Hematopoietic multipotent progenitor cell (in vitro differentiated cells): ENCODE results near the gene PAQR8. TPM values are rescaled to one million over a fixed set of nuclear protein-coding genes. Genes with fewer than 3 reads are reported as not detected.
A peak's percentile ranks its signal among the peaks of the same experiment; 100 is the strongest.
"Not testable (repeated sequence)": the region's sequence is repeated elsewhere in the genome, so short reads cannot be mapped to it uniquely, and the experiment has no call there.

Experiments
- DNase-seq, 3 donors: peaks; one replicate each; pipeline ENCODE4 v3.0.0-alpha.2; 2011 to 2015; ENCODE audit warnings: low read depth in 2 of 3, low spot score in 2 of 3
- total RNA-seq: library from RNA; depleted of rRNA; stranded (reverse); fragments of >200 nt; gene quantifications from one replicate; pipeline ENCODE4 v1.2.3, GENCODE V29; 2012

The PAQR8 gene
- total RNA-seq, 1 donor: 17.0 TPM

DNA sequence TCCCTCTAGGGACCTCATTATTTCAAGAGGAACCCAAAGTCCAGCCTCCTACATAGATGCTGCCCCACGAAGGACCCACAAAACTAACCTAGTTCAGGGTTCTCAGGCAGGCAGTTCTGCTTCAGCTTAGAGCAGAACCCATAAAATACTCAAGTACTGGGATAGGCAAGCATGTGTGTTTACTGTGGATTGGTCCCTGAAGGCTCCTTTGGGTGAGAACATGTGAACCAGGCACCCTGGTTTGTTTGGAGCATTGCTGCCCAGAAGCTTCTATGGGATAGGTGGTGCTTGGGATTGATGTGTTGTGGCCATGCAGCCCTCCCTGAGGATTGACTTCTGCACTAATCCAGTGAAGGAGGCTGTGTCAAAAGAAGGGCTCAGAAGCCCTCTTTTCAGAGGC is 43.3 kb downstream of the PAQR8 start:
- DNase-seq: no peak

DNA sequence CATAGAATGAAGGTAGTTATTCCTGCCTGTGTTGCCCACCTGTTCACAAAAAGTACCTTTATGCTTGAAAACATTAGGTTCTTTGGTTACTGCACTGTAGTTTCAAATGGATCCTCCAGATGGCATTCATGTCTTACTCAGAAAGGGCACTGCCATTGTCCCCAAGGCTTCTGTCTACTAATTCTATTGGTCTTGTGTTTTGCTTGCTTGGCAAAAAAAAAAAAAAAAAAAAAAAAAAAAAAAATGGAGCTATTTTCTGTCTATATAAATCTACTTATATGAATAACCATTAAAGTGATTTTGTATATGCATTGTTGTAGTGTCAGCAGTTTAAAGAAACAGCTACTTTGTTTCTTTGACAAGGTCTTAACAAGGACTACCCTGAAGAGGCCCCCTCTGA is 45.5 kb downstream of the PAQR8 start:
- DNase-seq: peak in 2 of 3 donors; percentile 63 to 77

DNA sequence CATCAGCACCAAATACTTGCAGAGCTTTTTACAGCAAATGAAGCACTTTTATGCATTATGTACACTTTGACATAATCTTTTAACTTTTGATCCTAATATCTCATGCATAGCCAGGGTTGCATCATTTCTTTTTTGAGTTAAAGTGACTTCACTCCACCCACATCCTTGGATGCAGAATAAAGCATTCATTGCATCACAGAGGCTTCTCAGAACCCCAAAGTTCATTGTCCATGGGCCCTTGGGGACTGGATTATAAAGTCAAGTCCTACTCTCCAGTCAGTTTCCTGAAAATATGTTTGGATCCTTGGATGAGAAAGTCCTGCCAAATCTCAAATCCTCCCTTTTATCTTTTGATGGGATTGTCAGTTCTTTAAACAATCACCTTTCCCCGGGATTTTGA is 47.5 kb downstream of the PAQR8 start:
- DNase-seq: no peak

DNA sequence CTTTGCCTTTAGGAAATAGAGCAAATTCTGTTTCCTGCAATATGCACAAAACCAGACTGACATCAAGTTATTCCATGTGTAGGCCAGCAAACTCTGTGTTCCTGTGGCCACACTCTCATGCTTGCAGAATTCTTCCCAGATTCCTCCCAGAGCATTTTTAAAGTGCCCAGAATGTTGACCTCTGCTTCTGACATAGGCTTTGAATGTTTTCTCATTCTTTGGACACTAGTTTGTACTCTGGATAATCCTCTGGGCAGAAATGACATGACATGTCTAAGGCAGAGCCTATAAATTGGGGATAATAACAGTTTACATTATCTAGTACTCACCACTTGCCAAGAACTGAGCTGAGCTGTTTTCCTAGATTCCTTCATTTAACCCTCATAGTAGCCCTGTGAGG is 49.0 kb downstream of the PAQR8 start:
- no peak for DNase-seq

DNA sequence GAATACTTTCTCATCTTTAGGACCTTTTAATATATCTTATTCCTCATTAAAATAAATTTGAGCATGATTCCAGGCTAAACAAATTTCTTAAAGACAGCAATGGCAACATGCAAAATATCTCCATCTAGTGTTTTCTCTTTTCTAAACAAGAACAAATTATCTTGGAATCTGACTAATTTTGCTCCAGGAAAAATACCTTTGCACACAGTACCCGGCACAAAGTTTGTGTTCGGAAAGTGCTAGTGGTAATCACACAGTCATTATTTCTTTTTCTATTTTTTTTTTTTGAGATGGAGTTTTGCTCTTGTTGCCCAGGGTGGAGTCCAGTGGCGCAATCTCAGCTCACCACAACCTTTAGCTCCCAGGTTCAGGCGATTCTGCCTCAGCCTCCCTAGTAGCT is 50.0 kb downstream of the PAQR8 start:
- no peak for DNase-seq

DNA sequence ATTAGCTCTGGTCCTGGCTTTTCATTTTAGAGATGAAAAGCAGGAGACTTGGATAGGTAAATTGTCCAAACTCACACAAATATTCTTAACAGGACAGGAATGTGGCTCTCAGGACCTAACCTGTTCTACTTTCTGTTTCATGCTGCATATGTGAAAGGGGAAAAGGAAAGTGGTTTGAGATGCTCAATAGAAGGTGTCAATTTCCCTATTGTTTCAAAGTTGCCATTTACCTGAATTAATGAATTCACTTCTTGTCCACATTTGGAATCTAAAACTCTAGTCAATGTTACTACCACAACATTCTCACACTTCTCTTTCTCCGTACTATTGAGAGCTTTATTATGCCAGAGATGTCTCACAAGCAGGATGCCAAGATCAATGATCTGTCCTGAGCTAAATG is 53.4 kb downstream of the PAQR8 start:
- no peak for DNase-seq

DNA sequence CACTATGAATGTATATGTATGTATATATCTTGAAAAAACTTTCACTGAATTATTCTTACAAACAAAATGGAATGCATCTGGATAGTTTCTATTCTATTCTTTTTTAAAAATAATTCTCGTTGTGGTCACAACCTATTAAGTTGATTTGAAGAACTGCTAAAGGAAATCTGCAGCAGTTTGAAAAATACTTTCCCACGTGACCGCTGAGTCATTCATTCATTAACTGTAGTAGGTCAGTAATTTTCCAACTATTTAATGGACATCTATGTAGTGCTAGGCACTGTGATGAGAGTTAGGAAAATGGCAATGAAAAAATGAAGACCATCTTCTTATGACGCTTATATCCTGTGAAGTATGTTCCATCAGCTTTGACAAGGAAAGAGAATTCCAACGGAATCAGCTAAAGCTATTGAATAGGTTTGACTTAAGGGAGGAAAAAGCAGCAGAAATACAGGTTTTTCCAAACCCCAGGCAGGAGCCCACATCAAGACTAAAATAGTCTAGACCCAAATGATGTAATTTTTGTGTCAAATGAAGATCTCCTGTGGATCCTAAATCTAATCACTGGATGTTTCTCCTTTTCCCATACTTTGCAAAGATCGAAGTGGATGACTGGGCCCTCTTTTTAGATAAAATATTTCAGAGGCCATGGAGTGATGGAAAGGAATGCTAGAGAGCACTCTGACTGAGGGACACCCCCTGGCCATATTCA is 54.1 kb downstream of the PAQR8 start:
- DNase-seq: peak in 1 of 3 donors; percentile 41

DNA sequence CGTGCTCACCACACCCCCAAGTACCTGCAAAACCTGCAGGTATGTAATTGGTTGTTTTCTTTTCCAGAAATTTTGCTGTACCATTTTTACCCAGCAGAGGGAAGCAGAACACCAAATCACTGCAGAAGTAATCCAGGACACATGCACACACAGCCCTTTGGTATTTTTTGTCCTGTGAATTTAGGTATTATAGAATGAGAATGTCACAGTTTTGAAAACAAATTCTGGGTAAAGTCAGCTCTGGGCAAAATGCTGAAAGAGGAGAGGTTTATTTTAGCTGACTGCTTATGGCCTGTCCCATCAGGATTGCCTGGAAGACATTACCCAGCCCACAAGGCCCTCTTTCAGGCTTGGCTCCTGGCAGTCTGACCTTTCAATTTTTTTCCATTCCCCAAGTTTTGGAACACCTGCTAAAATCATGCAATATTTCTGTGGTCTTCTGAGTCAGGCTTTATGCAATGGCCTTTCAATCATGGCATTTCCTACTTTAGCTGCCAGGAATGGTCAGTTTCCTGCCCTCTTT is 54.7 kb downstream of the PAQR8 start:
- DNase-seq: peak; percentile 33 to 81 (median 57)

DNA sequence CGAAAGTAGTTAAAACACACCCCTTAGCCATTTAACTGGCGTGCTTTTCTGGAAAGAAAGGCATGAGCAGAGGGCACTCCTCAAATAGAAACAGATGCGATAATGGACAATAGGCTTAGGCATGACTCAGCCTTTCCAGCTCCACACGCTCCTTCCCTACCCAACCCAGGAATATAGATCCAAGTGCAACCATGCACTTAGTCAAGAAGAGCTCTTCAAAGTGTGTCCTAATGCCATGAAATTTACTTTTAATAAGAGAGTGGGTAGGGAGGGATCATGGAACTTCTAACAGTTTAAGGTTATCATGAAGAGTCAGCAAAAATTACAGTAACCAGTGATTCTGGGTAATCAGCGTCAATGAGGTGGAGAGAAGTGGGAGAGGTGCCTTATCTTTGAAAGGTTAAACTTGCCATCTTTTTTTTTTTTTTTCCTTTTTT is 55.7 kb downstream of the PAQR8 start:
- DNase-seq: no peak

DNA sequence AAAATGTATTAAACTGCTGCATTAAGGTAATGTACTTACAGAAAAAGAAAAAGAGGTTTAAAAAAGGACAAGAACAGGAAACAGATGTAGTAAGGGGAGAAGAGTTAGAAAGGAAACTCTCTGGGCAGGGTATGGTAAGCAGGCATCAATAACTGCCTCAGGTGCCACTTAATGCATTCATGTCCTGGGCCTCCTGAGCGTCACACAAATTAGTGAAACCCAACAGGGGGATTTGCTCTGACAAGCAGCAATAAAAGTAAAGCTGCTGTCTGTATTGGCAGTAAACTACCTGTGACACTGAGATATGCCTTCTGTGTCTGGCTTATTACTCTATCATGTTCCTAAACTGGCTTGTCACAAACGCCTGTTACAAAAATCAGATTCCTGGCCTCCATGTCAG is 56.7 kb downstream of the PAQR8 start:
- DNase-seq: no peak

DNA sequence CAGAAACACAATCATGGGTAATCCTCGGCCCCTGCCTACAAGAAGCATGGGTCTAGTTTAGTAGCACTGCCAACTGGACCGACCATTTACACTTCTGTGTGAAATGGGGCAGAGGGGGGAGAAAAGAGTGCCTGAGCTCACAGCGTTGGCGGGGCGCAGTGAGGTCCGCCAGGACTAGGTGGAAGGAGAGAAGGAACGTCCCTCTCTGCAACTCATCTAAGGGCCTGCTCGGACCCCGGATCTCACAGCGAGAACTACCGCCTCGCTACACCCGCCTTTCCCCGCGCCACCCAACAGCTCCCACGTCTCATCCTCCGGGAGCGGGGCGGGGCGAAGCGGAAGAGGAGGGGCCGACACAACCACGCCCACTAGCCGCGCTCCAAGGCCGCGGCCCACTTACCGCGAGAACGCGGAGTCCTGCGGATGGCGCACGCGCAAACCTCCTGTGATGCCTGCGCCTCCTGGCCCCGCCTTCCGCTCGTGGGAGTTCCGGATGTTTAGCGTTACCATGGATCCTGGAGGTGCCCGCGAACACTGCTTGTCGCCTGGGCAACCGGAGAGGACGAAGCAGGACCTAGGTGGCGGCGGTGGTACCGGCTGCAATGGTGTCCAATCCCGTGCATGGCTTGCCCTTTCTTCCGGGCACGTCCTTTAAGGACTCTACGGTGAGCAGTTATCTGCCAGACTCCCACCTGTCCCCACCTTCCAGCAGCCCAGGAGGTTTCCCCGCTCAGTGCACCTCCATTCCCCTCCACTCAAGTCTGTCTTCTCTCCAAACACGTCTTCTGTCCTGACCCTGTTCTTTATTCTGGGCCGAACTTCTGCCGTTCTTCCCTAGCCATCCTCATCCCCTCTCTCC is 58.1 kb downstream of the PAQR8 start, which contains the start of gene EFHC1:
Gene EFHC1, plus strand, starts transcription at position 534 of the 859 bp plus-strand sequence. Its CDS starts 69 bp downstream, at position 603.
- DNase-seq: peak; percentile 95 to 98 (median 98)

DNA sequence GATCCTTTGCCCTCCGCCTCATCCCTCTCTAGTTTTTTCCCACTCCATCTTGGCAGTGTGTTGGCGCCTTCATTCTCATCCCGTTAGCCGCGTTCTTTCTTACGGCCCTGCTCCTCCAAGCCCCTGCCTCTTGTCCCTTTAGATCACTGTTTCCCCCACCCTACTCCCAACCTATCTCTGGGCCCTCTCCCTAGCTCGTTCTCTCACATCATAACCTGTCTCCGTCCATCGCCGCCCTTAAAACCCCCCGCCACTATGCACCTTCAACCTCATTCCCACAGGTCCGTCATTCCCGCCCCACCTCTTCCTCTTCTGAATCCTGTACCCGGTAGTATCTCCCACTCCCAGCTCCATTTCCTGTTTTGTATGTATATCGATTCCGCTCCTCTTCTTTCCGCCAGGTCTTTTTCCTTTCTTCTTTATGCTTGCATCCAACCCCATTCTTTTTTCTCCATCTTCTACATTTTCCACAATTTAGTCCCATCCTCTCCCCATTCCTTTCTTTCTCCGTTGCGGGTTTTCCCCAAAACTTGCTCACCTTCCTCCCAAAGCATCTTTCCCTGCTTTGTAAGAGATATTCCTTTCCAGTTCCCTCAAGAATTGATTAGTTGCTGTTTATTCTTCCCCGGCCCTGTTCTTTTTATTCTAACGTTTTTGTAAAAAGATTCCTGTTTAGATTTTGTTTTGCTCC is 58.9 kb downstream of the PAQR8 start:
- DNase-seq: no peak

DNA sequence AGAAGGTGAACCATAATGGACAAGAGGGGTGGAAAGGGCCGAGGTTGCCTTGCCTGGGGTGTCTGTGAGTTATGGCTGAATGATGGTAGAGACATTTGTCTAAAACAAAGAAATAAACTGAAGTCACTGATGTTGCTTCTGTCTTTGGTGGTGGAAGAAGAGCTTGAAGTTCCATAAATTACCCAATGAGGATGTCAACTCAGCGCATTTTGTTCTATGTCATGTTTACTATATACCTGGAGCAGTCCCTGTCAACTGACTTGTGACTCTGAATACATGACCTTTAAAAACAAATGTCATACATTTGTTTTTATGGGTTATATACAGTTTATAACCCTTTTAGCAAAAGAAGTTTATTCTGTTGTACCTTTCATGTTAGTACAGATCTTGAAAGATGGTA is 60.2 kb downstream of the PAQR8 start:
- DNase-seq: no peak

DNA sequence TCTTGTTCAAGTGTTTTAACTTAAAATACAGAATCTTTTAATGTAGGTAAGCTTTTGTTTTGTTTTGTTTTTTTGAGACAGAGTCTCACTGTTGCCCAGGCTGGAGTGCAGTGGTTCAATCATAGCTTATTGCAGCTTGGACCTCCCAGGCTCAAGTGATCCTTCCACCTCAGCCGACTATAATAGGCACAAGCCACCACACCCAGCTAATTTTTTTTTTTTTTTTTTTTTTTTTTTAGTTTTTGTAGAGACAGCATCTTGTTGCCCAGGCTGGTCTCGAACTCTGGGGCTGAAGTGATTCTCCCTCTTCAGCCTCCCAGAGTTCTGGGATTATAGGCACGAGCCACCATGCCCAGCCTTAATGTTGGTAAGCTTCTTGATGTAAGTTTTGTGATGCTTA is 61.5 kb downstream of the PAQR8 start:
- no peak for DNase-seq

DNA sequence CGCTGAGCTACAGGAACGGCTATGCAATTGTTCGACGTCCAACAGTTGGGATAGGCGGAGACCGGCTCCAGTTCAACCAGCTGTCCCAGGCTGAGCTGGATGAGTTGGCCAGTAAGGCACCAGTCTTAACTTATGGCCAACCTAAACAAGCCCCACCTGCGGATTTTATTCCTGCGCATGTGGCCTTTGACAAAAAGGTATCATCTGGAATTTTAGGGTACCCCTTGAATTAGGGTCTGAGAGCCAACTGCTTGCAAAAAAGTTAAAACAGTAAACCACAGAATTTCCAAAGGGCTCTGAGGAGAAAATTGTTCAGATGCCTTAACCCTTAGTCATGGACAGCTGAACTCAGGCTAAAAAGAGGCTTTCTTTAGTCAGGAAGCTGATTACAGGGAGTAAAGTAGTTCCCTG is 62.0 kb downstream of the PAQR8 start:
- no peak for DNase-seq

DNA sequence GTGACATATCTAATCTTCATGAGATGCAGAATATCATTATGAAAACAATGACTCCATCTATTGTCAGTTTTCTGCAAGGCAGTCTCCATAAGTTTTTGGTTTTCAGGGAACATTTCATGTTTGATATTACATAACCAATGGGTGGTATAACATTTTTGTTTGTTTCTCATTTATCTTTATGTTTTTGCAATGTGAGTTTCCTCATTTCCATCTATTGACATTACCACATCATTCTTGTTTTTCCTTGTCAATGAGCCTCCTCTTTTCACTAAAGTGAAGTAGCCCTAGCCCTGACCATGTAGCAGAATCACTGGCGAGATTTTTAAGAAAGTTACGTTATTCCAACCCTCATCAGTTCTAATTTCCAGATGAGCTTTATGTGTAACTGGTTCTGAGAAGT is 62.6 kb downstream of the PAQR8 start:
- DNase-seq: no peak

DNA sequence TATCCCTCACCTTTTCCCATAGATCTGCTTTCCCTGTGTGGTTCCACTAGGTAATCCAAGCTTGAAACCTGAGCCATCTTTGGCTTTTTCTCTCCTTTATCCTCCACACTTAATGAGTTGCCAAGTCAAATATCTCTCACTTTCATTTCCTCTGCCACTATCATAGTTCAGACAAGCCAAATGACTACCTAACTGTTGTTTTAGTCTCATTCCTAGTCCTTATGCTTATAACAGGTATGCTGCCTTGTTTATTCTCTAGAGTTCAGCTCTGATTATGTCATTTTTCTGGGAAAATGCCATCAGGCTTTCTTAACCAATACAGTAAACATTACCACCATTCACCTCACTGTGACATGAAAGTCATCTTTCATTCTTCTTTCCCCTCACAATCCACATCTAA is 64.7 kb downstream of the PAQR8 start:
- no peak for DNase-seq

DNA sequence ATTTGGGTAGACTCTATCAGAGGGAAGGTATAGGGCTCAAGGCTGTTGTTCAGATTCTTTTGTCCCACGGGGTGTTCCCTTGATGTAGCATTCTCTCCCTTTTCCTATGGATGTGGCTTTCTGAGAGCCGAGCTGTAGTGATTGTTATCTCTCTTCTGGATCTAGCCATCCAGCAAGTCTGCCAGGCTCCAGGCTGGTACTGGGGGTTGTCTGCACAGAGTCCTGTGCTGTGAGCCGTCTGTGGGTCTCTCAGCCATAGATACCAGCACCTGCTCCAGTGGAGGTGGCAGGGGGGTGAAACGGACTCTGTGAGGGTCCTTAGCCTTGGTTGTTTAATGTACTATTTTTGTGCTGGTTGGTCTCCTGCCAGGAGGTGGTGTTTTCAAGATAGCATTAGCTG is 71.3 kb downstream of the PAQR8 start:
- DNase-seq: not testable (repeated sequence)

DNA sequence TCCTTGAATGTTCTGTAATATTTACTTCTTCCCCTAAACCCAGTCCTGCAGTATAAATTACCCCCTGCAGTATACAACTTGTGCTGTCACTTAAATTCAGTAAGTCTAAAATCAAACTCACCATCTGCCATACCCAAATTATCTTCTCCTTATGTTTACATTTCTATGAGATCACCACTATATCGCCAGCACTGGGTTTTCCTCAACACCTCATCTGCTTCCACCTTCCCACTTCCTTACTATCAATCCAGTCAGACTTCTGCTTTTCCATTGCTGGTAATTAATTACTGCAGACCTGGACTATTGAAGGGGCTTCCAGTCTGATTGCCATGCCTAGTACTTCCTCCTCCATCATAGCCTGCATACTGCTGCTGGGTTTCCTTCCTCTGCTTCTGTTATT is 73.4 kb downstream of the PAQR8 start:
- DNase-seq: peak in 1 of 3 donors; percentile 11

DNA sequence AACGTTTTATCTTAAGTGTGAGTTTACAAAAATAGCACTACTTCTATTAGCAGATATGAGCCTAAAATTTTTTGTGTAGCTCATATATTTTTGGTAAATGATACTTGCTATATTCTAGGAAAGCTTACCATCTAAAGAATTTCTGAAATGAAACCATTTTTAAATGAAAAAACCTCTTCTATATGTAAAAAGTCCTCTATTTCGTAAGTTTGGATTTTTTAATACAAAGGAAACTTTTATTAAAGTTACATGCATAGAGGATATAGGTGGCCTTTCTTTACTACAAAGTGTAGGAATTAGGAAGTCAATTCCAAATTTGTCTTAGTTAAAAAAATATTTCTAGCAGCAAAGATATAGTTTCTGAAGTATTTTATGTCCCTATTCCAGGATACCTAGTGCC is 77.0 kb downstream of the PAQR8 start:
- DNase-seq: no peak

DNA sequence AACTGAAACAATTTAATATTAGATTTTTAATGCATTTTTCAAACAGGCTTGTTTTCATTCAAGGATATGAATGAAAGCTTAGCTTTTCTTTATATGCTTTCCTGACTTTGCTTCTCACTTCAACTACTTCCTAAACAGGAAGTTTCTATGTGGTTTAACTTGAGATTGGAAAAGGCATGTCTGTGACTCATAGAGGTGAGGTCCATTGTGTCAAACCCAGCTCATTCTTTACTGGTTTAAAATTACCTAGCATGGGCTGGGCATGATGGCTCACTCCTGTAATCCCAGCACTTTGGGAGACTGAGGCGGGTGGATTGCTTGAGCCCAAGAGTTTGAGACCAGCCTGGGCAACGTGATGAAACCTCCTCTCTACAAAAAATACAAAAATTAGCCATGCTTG is 92.6 kb downstream of the PAQR8 start:
- no peak for DNase-seq
